SU-DHL-6 (cell line): ENCODE data around the gene RBM23.
"Not testable (repeated sequence)": the region's sequence is repeated elsewhere in the genome, so short reads cannot be mapped to it uniquely, and the experiment has no call there.

Experiments
- H2AFZ ChIP-seq: fragments of 200-600 bp; sonication (generic); 2 replicates; pipeline ENCODE4 v1.6.1; 2014; ENCODE audit warnings: low read depth, mild to moderate bottlenecking, moderate library complexity, mixed read lengths, antibody characterized with exemption, low read length; ENCODE audit not compliant: severe bottlenecking
- H3F3A ChIP-seq: fragments of 200-600 bp; shearing (Covaris generic); 2 replicates; pipeline ENCODE4 v1.6.0; 2016; ENCODE audit warnings: antibody characterized with exemption, mild to moderate bottlenecking; ENCODE audit not compliant: insufficient read depth
- H3K27ac ChIP-seq: fragments of 200-600 bp; sonication (generic); 2 replicates; pipeline ENCODE4 v1.5.1; 2016; ENCODE audit warnings: low read depth, mild to moderate bottlenecking, low read length, moderate library complexity, mixed read lengths
- H3K27me3 ChIP-seq: fragments of 200-600 bp; sonication (generic), shearing (Covaris generic); 2 replicates; pipeline ENCODE4 v1.6.0; 2014; ENCODE audit warnings: mild to moderate bottlenecking, low read length
- H3K36me3 ChIP-seq: fragments of 200-600 bp; sonication (generic); 2 replicates; pipeline ENCODE4 v1.6.1; 2014; ENCODE audit warnings: mild to moderate bottlenecking, low read length, mixed read lengths
- H3K4me2 ChIP-seq: fragments of 300-600, 200-600 bp; shearing (Covaris generic), sonication (generic); 2 replicates; pipeline ENCODE4 v1.6.0; 2014; ENCODE audit warnings: low read length, low read depth, mild to moderate bottlenecking; ENCODE audit not compliant: poor library complexity, severe bottlenecking
- H3K4me3 ChIP-seq: fragments of 200-600 bp; sonication (generic); 2 replicates; pipeline ENCODE4 v1.5.1; 2014; ENCODE audit warnings: antibody characterized with exemption, low read length, mild to moderate bottlenecking, mixed read lengths; ENCODE audit not compliant: insufficient read depth, poor library complexity, severe bottlenecking
- H3K79me2 ChIP-seq: fragments of 200-600 bp; sonication (generic); 2 replicates; pipeline ENCODE4 v1.6.1; 2014; ENCODE audit warnings: mild to moderate bottlenecking, low read length, moderate library complexity; ENCODE audit not compliant: insufficient read depth
- H3K9ac ChIP-seq: fragments of 200-600 bp; sonication (generic); 2 replicates; pipeline ENCODE4 v1.7.0; 2014; ENCODE audit warnings: mild to moderate bottlenecking, low read length
- H3K9me2 ChIP-seq: fragments of 200-600 bp; sonication (generic); replicated peaks from 2 replicates; pipeline ENCODE4 v1.6.1; 2014; ENCODE audit warnings: low read length; ENCODE audit not compliant: insufficient read depth
- H3K9me3 ChIP-seq: fragments of 200-600 bp; sonication (generic); 2 replicates; pipeline ENCODE4 v1.6.1; 2014; ENCODE audit warnings: low read length, mixed read lengths; ENCODE audit not compliant: insufficient read depth
- H4K20me1 ChIP-seq: fragments of 200-600 bp; sonication (generic); 2 replicates; pipeline ENCODE4 v1.6.1; 2014; ENCODE audit warnings: low read depth, mild to moderate bottlenecking, antibody characterized with exemption, low read length, moderate library complexity, mixed read lengths
- EZH2phosphoT487 ChIP-seq: fragments of 200-600 bp; sonication (generic), shearing (Covaris generic); conservative IDR thresholded peaks from 2 replicates; pipeline ENCODE4 v1.6.1; 2018; ENCODE audit warnings: mild to moderate bottlenecking, antibody characterized with exemption, low read length, moderate library complexity, mixed read lengths
- TF ChIP-seq, protein P1 (sequence below): fragments of 200-600 bp; sonication (generic); IDR thresholded peaks from one replicate; pipeline ENCODE4 v1.5.1; 2017; ENCODE audit warnings: antibody characterized with exemption, mild to moderate bottlenecking, low read length, moderate library complexity; ENCODE audit not compliant: insufficient read depth, poor library complexity, severe bottlenecking

Gene RBM23

DNA sequence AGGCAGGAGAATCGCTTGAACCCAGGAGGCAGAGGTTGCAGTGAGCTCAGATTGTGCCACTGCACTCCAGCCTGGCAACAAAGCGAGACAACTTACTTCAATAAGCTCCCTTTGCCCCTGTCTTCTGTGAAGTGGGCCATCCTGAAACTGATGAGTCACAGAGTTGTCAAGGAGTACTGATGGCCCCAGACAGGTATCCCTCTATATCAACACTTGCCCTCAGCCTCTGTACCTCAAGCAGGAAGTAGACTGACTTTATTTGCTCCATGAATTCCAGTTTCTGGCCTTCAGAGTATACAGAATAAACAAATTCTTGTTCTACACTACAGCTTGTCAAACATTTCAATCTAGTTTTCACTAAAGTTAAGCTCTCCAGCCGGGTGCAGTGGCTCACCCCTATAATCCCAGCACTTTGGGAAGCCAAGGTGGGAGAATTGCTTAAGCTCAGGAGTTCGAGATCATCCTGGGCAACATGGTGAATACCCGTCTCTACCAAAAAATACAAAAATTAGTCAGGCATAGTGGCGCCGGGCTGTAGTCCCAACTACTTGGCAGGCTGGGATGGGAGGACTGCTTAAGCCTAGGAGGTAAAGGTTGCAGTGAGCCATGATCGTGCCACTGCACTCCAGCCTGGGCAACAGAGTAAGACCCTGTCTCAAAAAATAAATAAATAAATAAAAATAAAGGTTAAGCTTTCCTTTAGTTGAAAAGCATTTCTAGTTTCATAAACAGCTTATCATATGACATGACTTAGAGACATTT is 63.8 kb downstream of the RBM23 start:
- TF ChIP-seq, protein P1, sequence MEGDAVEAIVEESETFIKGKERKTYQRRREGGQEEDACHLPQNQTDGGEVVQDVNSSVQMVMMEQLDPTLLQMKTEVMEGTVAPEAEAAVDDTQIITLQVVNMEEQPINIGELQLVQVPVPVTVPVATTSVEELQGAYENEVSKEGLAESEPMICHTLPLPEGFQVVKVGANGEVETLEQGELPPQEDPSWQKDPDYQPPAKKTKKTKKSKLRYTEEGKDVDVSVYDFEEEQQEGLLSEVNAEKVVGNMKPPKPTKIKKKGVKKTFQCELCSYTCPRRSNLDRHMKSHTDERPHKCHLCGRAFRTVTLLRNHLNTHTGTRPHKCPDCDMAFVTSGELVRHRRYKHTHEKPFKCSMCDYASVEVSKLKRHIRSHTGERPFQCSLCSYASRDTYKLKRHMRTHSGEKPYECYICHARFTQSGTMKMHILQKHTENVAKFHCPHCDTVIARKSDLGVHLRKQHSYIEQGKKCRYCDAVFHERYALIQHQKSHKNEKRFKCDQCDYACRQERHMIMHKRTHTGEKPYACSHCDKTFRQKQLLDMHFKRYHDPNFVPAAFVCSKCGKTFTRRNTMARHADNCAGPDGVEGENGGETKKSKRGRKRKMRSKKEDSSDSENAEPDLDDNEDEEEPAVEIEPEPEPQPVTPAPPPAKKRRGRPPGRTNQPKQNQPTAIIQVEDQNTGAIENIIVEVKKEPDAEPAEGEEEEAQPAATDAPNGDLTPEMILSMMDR: no peak
- no peak for TF ChIP-seq EZH2phosphoT487
- Histone ChIP-seq H3K27ac (no peak overlapping the region), H4K20me1 (no peaks in the 10 kb centered on the region), H3K4me3 (no peak overlapping the region), H3K4me2 (no peak overlapping the region), H3K27me3 (no peaks in the 10 kb centered on the region), H3F3A (0 out of 2 replicates have a peak, but pooled peaks cover 3% of the 10 kb centered on the region), H2AFZ (no peak overlapping the region), H3K79me2 (no peaks in the 10 kb centered on the region), H3K9ac (no peak overlapping the region), H3K9me3 (no peaks in the 10 kb centered on the region), H3K9me2 (no peaks in the 10 kb centered on the region), H3K36me3 (no peaks in the 10 kb centered on the region)

DNA sequence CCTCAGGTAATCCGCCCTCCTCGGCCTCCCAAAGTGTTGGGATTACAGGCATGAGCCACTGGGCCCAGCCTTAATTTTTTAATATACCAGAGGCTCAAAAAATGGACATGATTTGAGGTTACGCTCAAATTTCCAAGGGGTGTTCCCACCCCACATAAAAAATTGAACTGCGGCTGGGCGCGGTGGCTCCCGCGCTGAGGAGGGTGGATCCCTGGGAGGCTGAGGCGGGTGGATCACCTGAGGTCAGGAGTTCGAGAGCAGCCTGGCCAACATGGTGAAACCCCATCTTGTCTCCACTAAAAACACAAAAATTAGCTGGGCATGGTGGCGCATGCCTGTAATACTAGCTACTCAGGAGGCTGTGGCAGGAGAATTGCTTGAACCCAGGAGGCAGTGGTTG is 64.7 kb downstream of the RBM23 start:
- H3K36me3 ChIP-seq, H3K9ac ChIP-seq, H3K4me2 ChIP-seq, H3K27me3 ChIP-seq, H3K4me3 ChIP-seq, H4K20me1 ChIP-seq, H3K79me2 ChIP-seq, H3K9me3 ChIP-seq, H2AFZ ChIP-seq, H3K27ac ChIP-seq, H3K9me2 ChIP-seq, H3F3A ChIP-seq: not testable (repeated sequence)

DNA sequence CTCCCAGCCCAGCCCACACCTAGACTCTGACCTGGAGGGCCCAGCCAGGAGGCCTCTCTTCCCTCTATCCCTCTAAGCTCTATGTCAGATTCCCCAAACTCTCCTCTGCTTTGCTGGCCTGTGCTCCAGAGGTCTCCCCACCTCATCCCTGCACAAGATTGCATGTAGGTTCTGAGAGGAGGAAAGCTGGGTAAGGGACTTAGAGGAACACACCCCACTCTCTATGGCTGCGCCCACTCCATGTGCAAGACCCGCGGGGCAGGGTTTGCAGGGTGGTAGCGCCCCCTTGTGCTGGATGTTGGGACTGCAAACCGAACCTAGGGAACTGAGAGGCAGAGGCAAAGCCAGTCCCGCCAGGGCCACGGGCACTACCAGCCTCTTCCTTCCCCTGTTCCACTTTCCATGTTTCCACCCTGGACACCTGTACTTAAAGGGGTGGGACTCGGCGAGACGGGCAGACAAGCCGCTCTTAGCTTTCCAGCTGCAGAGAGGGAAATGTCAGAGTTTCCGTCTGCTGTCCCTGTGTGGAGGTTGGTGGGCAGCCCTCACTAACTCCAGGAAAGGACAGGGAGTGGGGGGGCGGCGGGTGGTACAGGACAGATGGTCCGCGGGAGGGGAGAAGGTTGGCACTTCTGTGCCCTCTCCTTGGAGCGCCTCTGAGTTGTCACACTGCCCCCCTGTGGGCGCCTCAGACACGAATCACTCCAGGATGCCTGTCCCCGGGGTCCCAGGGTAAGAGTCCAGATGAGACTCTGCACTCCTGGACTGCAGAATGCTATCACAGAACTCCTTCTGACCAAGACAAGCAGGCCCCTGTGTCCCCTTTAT is 65.8 kb downstream of the RBM23 start:
- peak overlapping the region; percentile 52 for H3K4me3 ChIP-seq
- no peaks in the 10 kb centered on the region for H3K9me3 ChIP-seq
- 0 out of 2 replicates have a peak, but pooled peaks cover 3% of the 10 kb centered on the region for H3F3A ChIP-seq
- no peaks in the 10 kb centered on the region for H3K27me3 ChIP-seq
- H4K20me1 ChIP-seq: no peaks in the 10 kb centered on the region
- peak overlapping the region; percentile 91 for H2AFZ ChIP-seq
- peak overlapping the region; percentile 66 for H3K9ac ChIP-seq
- H3K27ac ChIP-seq: no peak overlapping the region; the same call in 1 of the 2 replicates
- TF ChIP-seq EZH2phosphoT487: no peak
- TF ChIP-seq, protein P1: peak; percentile 83
- no peaks in the 10 kb centered on the region for H3K36me3 ChIP-seq
- H3K79me2 ChIP-seq: no peaks in the 10 kb centered on the region
- H3K4me2 ChIP-seq: peak overlapping the region; percentile 89
- H3K9me2 ChIP-seq: no peaks in the 10 kb centered on the region

DNA sequence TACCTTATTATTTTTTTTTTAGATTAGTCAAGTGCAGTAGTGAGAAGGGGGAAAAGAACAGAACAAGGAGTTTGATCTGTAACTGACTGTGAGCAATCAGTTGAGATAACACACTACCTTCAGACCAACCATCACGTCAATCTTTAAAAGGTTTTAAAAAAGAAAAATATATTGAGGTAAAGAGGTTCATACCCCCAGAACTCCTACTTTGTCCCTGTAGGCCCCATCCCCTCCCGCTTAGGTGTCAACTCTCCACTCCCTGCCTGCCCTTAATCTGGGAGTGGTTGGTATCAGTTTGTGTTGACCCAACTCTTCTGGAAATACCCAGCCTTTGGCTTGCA is 66.4 kb downstream of the RBM23 start:
- Histone ChIP-seq H3K36me3 (no peaks in the 10 kb centered on the region), H4K20me1 (no peaks in the 10 kb centered on the region), H3K9ac (peak overlapping the region; percentile 66; the same call in 1 of the 2 replicates), H3K79me2 (no peaks in the 10 kb centered on the region), H3K27me3 (no peaks in the 10 kb centered on the region), H3K9me3 (no peaks in the 10 kb centered on the region), H3K4me2 (peak overlapping the region; percentile 89), H3K27ac (no peak overlapping the region), H3K9me2 (no peaks in the 10 kb centered on the region), H2AFZ (peak overlapping the region; percentile 91), H3F3A (0 out of 2 replicates have a peak, but pooled peaks cover 3% of the 10 kb centered on the region), H3K4me3 (no peak overlapping the region)
- TF ChIP-seq, protein P1: no peak
- no peak for TF ChIP-seq EZH2phosphoT487

DNA sequence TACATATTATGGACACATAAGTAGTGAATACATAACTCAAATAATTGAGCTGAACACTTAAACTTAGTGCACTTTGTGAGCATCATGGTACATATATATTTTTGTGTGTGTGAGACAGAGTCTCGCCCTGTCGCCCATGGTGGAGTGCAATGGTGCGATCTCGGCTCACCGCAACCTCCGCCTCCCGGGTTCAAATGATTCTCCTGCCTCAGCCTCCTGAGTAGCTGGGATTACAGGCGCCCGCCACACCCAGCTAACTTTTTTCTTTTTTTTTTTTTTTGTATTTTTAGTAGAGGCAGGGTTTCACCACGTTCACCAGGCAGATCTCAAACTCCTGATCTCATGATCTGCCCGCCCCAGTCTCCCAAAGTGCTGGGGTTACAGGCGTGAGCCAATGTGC is 66.8 kb downstream of the RBM23 start:
- H3K27me3 ChIP-seq, H3F3A ChIP-seq, H3K9me2 ChIP-seq, H3K27ac ChIP-seq, H3K79me2 ChIP-seq, H3K4me2 ChIP-seq, H3K36me3 ChIP-seq, H3K9ac ChIP-seq, H4K20me1 ChIP-seq, H3K9me3 ChIP-seq, H3K4me3 ChIP-seq: not testable (repeated sequence)
- H2AFZ ChIP-seq: peak overlapping the region; percentile 91
